ENCODE data around the gene FAHD1.

FAHD1 gene

DNA sequence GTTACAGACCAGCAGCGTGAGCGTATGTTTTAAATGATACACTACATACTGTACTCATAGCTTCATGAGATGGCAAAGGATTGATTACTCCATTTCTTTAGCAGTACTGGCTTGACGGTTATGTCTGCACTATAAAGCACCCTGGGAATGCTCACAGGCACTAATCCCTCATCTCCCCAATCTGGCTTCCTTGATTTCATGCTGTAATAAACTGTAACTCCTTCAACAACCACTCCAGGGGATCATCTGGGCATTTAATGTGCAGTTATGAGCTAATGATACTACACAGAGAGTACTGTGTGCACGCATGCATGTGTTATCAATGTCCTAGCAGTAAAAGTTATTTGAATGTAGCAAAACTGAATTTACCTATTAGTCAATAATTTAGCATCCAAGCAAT lies 24.8 kb downstream of the FAHD1 start:
- Histone ChIP-seq H3K36me3 (ENCODE audit: insufficient read depth) (no peaks in the 10 kb centered on the region), H3K4me2 (no peak overlapping the region), H3K4me1 (ENCODE audit: low read depth, poor library complexity, severe bottlenecking) (no peaks in the 10 kb centered on the region), H4K20me1 (ENCODE audit: insufficient read depth) (no peaks in the 10 kb centered on the region), H3K79me2 (ENCODE audit: insufficient read depth, low read depth) (no peaks in the 10 kb centered on the region), H3K9ac (no peak overlapping the region), H3K27ac (no peak overlapping the region), H2AFZ (ENCODE audit: low read depth) (no peak overlapping the region), H3K27me3 (ENCODE audit: insufficient read depth, low read depth) (peaks cover 9% of the 10 kb centered on the region; the same call in 1 of the 2 replicates), H3K4me3 (IDR thresholded peaks at IDR 0.05; ENCODE audit: insufficient read depth, low read depth, low read length) (no peak overlapping the region)
- TF ChIP-seq, protein P1, sequence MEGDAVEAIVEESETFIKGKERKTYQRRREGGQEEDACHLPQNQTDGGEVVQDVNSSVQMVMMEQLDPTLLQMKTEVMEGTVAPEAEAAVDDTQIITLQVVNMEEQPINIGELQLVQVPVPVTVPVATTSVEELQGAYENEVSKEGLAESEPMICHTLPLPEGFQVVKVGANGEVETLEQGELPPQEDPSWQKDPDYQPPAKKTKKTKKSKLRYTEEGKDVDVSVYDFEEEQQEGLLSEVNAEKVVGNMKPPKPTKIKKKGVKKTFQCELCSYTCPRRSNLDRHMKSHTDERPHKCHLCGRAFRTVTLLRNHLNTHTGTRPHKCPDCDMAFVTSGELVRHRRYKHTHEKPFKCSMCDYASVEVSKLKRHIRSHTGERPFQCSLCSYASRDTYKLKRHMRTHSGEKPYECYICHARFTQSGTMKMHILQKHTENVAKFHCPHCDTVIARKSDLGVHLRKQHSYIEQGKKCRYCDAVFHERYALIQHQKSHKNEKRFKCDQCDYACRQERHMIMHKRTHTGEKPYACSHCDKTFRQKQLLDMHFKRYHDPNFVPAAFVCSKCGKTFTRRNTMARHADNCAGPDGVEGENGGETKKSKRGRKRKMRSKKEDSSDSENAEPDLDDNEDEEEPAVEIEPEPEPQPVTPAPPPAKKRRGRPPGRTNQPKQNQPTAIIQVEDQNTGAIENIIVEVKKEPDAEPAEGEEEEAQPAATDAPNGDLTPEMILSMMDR (conservative IDR thresholded peaks at IDR 0.05; ENCODE audit: low read depth, low read length), result no peak

GRCh38 chr16:1857433-1858097 lies 30.6 kb downstream of the FAHD1 start:
- H4K20me1 ChIP-seq (ENCODE audit: insufficient read depth), result no peaks in the 10 kb centered on the region
- H3K9ac ChIP-seq, result no peak overlapping the region
- no peaks in the 10 kb centered on the region for H3K79me2 ChIP-seq (ENCODE audit: insufficient read depth, low read depth)
- H3K4me2 ChIP-seq, result no peak overlapping the region
- no peak overlapping the region for H3K27ac ChIP-seq
- TF ChIP-seq, protein P1 (conservative IDR thresholded peaks at IDR 0.05; ENCODE audit: low read depth, low read length), result no peak
- H3K27me3 ChIP-seq (ENCODE audit: insufficient read depth, low read depth), result peaks cover 43% of the 10 kb centered on the region; the same call in 1 of the 2 replicates
- H3K36me3 ChIP-seq (ENCODE audit: insufficient read depth), result no peaks in the 10 kb centered on the region
- no peak overlapping the region for H2AFZ ChIP-seq (ENCODE audit: low read depth)
- H3K4me1 ChIP-seq (ENCODE audit: low read depth, poor library complexity, severe bottlenecking), result peaks cover 8% of the 10 kb centered on the region
- no peak overlapping the region for H3K4me3 ChIP-seq (IDR thresholded peaks at IDR 0.05; ENCODE audit: insufficient read depth, low read depth, low read length)

- Histone ChIP-seq H3K4me2 (no peak overlapping the region), H3K27me3 (ENCODE audit: insufficient read depth, low read depth) (peaks cover 43% of the 10 kb centered on the region; the same call in 1 of the 2 replicates), H3K36me3 (ENCODE audit: insufficient read depth) (no peaks in the 10 kb centered on the region), H4K20me1 (ENCODE audit: insufficient read depth) (no peaks in the 10 kb centered on the region), H3K79me2 (ENCODE audit: insufficient read depth, low read depth) (no peaks in the 10 kb centered on the region), H3K4me3 (IDR thresholded peaks at IDR 0.05; ENCODE audit: insufficient read depth, low read depth, low read length) (no peak overlapping the region), H3K27ac (no peak overlapping the region), H2AFZ (ENCODE audit: low read depth) (no peak overlapping the region), H3K9ac (no peak overlapping the region), H3K4me1 (ENCODE audit: low read depth, poor library complexity, severe bottlenecking) (peaks cover 8% of the 10 kb centered on the region)
- TF ChIP-seq, protein P1 (conservative IDR thresholded peaks at IDR 0.05; ENCODE audit: low read depth, low read length), result no peak
Measured at GRCh38 chr16:1858189-1858865, 31.3 kb downstream of the FAHD1 start.

GRCh38 chr16:1859650-1860049 lies 32.6 kb downstream of the FAHD1 start:
- Histone ChIP-seq H4K20me1 (ENCODE audit: insufficient read depth) (no peaks in the 10 kb centered on the region), H3K27me3 (ENCODE audit: insufficient read depth, low read depth) (peaks cover 38% of the 10 kb centered on the region; the same call in 1 of the 2 replicates), H3K79me2 (ENCODE audit: insufficient read depth, low read depth) (no peaks in the 10 kb centered on the region), H3K27ac (no peak overlapping the region), H2AFZ (ENCODE audit: low read depth) (no peak overlapping the region), H3K36me3 (ENCODE audit: insufficient read depth) (no peaks in the 10 kb centered on the region), H3K4me3 (IDR thresholded peaks at IDR 0.05; ENCODE audit: insufficient read depth, low read depth, low read length) (no peak overlapping the region), H3K4me2 (no peak overlapping the region), H3K4me1 (ENCODE audit: low read depth, poor library complexity, severe bottlenecking) (peaks cover 13% of the 10 kb centered on the region), H3K9ac (no peak overlapping the region)
- TF ChIP-seq, protein P1 (conservative IDR thresholded peaks at IDR 0.05; ENCODE audit: low read depth, low read length), result no peak

Measured in KMS-11 (cell line).